HEK293 (cell line): Measurements from ENCODE around the gene GARIN5B.

ENCODE experiments used
- CTCF ChIP-seq: fragments of 450-650 bp; formaldehyde crosslinking; IDR thresholded peaks from 2 replicates; pipeline ENCODE4 v1.5.1; 2016; ENCODE audit warnings: missing biosample characterization, missing genetic modification characterization
- IKZF3 ChIP-seq: fragments of 450-650 bp; IDR thresholded peaks from 2 replicates; pipeline ENCODE4 v1.5.0; 2018; ENCODE audit warnings: missing biosample characterization, mild to moderate bottlenecking, missing genetic modification characterization, moderate library complexity
- RBAK ChIP-seq: fragments of 450-650 bp; formaldehyde crosslinking; IDR thresholded peaks from 2 replicates; pipeline ENCODE4 v1.5.1; 2016; ENCODE audit warnings: missing biosample characterization, missing genetic modification characterization
- TCF7L2 ChIP-seq: IDR thresholded peaks from 2 replicates; pipeline ENCODE4 v1.6.1; 2011; ENCODE audit warnings: low read depth, mild to moderate bottlenecking, inconsistent platforms, low read length, moderate library complexity, borderline replicate concordance
- TSHZ1 ChIP-seq: fragments of 450-650 bp; formaldehyde crosslinking; IDR thresholded peaks from 2 replicates; pipeline ENCODE4 v1.5.1; 2016; ENCODE audit warnings: missing biosample characterization, missing genetic modification characterization, borderline replicate concordance
- ZBTB1 ChIP-seq: fragments of 450-650 bp; formaldehyde crosslinking; IDR thresholded peaks from 2 replicates; pipeline ENCODE4 v1.5.1; 2016; ENCODE audit warnings: missing biosample characterization, missing genetic modification characterization
- ZNF211 ChIP-seq: fragments of 450-650 bp; formaldehyde crosslinking; IDR thresholded peaks from 2 replicates; pipeline ENCODE4 v1.5.1; 2016; ENCODE audit warnings: low read depth, missing biosample characterization, missing genetic modification characterization
- ZNF580 ChIP-seq: fragments of 450-650 bp; formaldehyde crosslinking; IDR thresholded peaks from 2 replicates; pipeline ENCODE4 v1.5.1; 2016; ENCODE audit warnings: missing biosample characterization, missing genetic modification characterization
- ZNF707 ChIP-seq: fragments of 450-650 bp; formaldehyde crosslinking; IDR thresholded peaks from 2 replicates; pipeline ENCODE4 v1.5.1; 2016; ENCODE audit warnings: missing biosample characterization, missing genetic modification characterization
- ZNF747 ChIP-seq: fragments of 450-650 bp; formaldehyde crosslinking; IDR thresholded peaks from 2 replicates; pipeline ENCODE4 v1.5.1; 2016; ENCODE audit warnings: missing biosample characterization, missing genetic modification characterization
- ZNF785 ChIP-seq: fragments of 450-650 bp; formaldehyde crosslinking; IDR thresholded peaks from 2 replicates; pipeline ENCODE4 v1.5.1; 2016; ENCODE audit warnings: missing biosample characterization, missing genetic modification characterization
- TF ChIP-seq, protein P1 (sequence below): fragments of 450-650 bp; formaldehyde crosslinking; IDR thresholded peaks from 2 replicates; pipeline ENCODE4 v1.5.1; 2016; ENCODE audit warnings: missing biosample characterization, missing genetic modification characterization

DNA sequence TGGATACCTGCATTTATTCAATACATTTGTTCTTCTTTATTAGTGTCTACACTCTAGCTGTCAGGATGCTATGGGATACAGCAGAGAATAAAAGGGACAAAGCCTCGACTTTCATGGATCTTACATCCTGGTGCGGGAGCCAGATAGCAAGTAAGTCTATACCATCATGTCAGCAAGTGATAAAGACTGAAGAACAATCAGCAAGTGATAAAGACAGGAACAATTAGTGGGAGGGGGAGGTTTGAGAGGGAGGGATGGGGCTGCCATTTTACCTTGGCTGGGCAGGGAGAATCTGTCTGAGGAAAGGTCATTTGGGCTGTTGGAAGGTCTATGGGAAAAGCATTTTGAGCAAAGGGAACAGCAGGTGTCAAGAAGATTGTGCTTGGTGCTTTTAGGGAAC is 47.1 kb upstream of the GARIN5B start:
- TF ChIP-seq ZNF785 (tag by site-specific recombination) (no peak), CTCF (tag by site-specific recombination) (no peak), RBAK (no peak), ZNF211 (peak; percentile 100), TCF7L2 (no peak), ZNF747 (tag by site-specific recombination) (no peak), ZNF580 (no peak), ZBTB1 (tag by site-specific recombination) (no peak), IKZF3 (tag by site-specific recombination) (no peak), ZNF707 (no peak), TSHZ1 (tag by site-specific recombination) (no peak)
- TF ChIP-seq, protein P1, sequence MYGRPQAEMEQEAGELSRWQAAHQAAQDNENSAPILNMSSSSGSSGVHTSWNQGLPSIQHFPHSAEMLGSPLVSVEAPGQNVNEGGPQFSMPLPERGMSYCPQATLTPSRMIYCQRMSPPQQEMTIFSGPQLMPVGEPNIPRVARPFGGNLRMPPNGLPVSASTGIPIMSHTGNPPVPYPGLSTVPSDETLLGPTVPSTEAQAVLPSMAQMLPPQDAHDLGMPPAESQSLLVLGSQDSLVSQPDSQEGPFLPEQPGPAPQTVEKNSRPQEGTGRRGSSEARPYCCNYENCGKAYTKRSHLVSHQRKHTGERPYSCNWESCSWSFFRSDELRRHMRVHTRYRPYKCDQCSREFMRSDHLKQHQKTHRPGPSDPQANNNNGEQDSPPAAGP, result no peak
